ENCODE measurements around the gene BMP7.

The BMP7 gene

DNA sequence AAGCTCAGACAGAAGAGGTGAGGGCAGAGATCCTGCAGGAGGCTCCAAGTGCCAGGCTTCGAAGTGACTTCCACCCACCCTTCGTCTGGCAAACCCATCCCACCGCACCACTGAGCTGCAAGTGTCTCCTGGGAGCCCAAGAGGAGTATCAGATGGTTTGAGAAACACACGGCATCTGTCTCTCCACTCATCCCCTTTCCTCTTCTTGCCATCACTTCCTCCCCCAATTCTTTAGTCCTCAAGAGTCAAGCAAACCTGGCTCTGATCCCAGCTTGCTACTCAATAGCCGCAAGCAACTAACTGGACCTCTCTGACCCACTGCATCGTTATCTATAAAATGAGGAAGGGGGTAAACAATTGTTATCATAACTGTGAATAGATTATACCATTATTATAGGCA, 142.1 kb downstream of the BMP7 start:
- DNase-seq (ENCODE audit: low spot score): no peak

DNA sequence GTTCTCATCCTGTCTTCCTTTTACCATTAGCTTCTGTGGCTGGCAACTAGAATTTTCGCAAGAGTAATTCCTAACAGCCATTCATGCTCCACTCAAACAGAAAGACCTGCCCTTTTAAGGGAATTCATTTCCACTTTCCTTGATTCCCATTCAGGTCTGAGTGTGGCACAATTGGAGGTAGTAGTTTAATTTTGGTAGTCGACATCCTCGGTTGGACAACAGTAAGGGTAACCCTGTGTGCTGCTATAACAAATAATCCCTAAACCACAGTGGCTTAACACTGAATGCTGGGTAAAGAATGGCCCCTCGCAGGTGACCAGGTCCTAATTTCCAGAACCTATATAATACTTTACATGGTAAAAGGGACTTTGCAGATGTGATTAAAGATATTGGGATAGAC, 142.9 kb downstream of the BMP7 start:
- no peak for DNase-seq (ENCODE audit: low spot score)

DNA sequence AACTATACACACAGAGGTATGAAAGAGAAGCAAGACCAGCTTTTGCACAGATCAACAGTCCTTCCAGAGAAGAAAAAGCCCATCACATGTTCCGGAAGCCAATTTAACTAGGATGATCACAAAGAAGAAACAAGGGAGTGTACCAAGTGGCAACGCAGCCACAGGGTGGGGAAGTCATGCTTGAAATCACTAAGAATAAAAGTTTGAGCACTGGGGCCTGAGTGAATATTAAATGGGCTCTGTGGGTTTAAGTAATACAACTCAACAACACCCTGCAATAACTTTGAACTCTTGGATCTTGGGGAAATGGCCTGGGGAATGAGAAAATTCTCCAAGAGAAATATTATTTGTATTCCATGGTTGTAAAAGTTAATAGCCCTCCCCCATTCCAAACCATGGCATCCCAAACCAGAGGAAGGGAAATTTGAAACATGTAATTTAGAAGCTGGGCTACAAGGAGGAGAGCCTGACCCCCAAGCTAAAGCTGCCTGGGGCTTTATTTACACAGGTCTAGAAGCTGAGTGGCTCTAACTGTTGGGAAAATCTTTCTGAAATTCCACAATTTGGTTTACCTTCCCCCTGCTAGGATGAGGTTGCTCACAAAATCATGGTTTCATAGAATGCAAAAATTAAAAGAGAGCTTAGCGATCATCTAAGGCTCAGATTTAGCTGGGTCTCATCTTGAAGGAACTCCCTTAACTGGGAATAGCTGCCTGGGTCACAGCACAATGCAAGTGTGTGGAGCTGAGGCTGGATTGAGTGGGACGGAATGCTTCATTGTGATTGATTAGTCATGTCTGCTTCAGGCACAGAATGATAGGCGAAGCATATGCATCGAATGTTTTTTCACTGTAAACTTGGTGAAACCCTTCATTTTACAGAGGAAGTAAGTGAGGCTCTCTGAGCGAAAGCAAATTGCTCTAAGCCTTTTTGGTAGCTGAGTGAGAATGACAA, 143.6 kb downstream of the BMP7 start:
- DNase-seq (ENCODE audit: low spot score): no peak

- DNase-seq (ENCODE audit: low spot score): no peak
Measured at GRCh38 chr20:57118964-57119363, 147.5 kb downstream of the BMP7 start.
